PC-9 (cell line): ENCODE results near the gene BMP5. TPM values are rescaled to one million over a fixed set of nuclear protein-coding genes. Genes with fewer than 3 reads are reported as not detected.

Experiments
- BruUV-seq: library from RNA; stranded (reverse); fragments of 400-500 nt; replicated peaks from 2 replicates; lab custom pipeline; 2021; lab: Mats Ljungman, UMichigan
- CTCF ChIA-PET: fragments of 300-600 bp; sonication (Branson Sonifier 250); formaldehyde crosslinking; loops from one replicate; lab custom pipeline; 2022; ENCODE audit warnings: antibody characterized with exemption; lab: Charles Lee
- POLR2A ChIA-PET: fragments of 300-600 bp; sonication (Branson Sonifier 250); formaldehyde crosslinking; loops from one replicate; lab custom pipeline; 2022; ENCODE audit warnings: antibody characterized with exemption; ENCODE audit not compliant: unreplicated experiment; lab: Charles Lee
- DNase-seq, 2 experiments: peaks; one replicate each; pipeline versions ENCODE4 v3.0.0 to v3.0.0-alpha.2; 2015 to 2022; ENCODE audit warnings: mixed read lengths in 1 of 2
- H2AFZ ChIP-seq: fragments of 200-600 bp; sonication (generic); 2 replicates; pipeline ENCODE4 v1.8.1; 2017; ENCODE audit warnings: antibody characterized with exemption
- H3F3A ChIP-seq: fragments of 200-600 bp; sonication (generic); 2 replicates; pipeline ENCODE4 v1.8.1; 2017; ENCODE audit warnings: antibody characterized with exemption, mild to moderate bottlenecking, low read depth; ENCODE audit not compliant: insufficient read depth
- H3K27ac ChIP-seq: fragments of 200-600 bp; sonication (generic); 2 replicates; pipeline ENCODE4 v1.6.1; 2016; ENCODE audit warnings: mixed run types
- H3K27me3 ChIP-seq: fragments of 200-600 bp; sonication (generic); 2 replicates; pipeline ENCODE4 v1.6.1; 2016; ENCODE audit warnings: low read depth, mixed run types; ENCODE audit not compliant: insufficient read depth
- H3K36me3 ChIP-seq: fragments of 200-600 bp; sonication (generic); 2 replicates; pipeline ENCODE4 v1.6.1; 2016; ENCODE audit warnings: low read depth, mixed run types
- H3K4me1 ChIP-seq: fragments of 200-600 bp; sonication (generic); replicated peaks from 2 replicates; pipeline ENCODE4 v1.6.1; 2016; ENCODE audit warnings: mixed run types; ENCODE audit not compliant: insufficient read depth
- H3K4me2 ChIP-seq: fragments of 200-600 bp; sonication (generic); 2 replicates; pipeline ENCODE4 v1.6.1; 2017; ENCODE audit warnings: mixed run types
- H3K4me3 ChIP-seq: fragments of 200-600 bp; sonication (generic); 2 replicates; pipeline ENCODE4 v1.6.1; 2016; ENCODE audit warnings: mixed run types
- H3K79me2 ChIP-seq: fragments of 200-600 bp; sonication (generic); 2 replicates; pipeline ENCODE4 v1.6.1; 2017; ENCODE audit warnings: low read depth, mixed run types
- H3K9me2 ChIP-seq: fragments of 200-600 bp; sonication (generic); 2 replicates; pipeline ENCODE4 v1.8.1; 2017; ENCODE audit warnings: mild to moderate bottlenecking; ENCODE audit not compliant: insufficient read depth
- H3K9me3 ChIP-seq: fragments of 200-600 bp; sonication (generic); 2 replicates; pipeline ENCODE4 v1.8.1; 2016; ENCODE audit warnings: low read depth; ENCODE audit not compliant: insufficient read depth
- H4K20me1 ChIP-seq: fragments of 200-600 bp; sonication (generic); 2 replicates; pipeline ENCODE4 v1.8.1; 2017; ENCODE audit not compliant: insufficient read depth
- EZH2 ChIP-seq: fragments of 200-600 bp; sonication (generic); IDR thresholded peaks from 2 replicates; pipeline ENCODE4 v1.8.0; 2017; ENCODE audit warnings: antibody characterized with exemption, low read depth
- intact Hi-C: fragments of 100-400 bp; cut with micrococcal nuclease; formaldehyde crosslinking; loops from one replicate; pipeline ENCODE4 v1.10.0; 2022; ENCODE audit not compliant: unreplicated experiment
- total RNA-seq: library from RNA; stranded (reverse); gene quantifications from 2 replicates; pipeline ENCODE4 v1.2.3, GENCODE V29; 2021
- TF ChIP-seq, protein P1 (sequence below): fragments of 200-600 bp; sonication (generic); conservative IDR thresholded peaks from 2 replicates; pipeline ENCODE4 v1.6.1; 2017; ENCODE audit warnings: mixed run types, antibody characterized with exemption, mild to moderate bottlenecking, moderate library complexity

Gene BMP5
- total RNA-seq, 1 experiment from 2014 or later = 0.20 TPM

DNA sequence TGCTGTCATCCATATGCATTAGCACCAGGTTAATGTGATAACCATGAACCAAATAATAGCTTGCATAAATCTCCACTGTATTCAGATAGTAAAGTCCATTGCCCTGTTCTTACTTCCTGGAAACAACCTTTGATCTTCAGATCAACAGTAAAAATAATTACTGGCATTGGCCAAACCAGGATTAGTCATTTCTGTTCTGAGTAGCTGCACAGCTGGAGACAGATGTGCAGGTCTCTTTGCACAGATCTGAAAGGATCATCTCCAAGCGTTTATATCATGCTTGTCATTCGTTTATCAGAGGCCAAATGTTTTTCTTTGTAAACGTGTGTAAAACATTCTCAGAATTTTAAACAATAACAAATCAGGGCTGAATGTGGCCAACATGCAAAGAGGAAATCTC lies 162.0 kb downstream of the BMP5 start:
- Histone ChIP-seq H2AFZ (no peak overlapping the region), H3K9me2 (no peaks in the 10 kb centered on the region), H3K4me2 (no peak overlapping the region), H3K4me3 (no peak overlapping the region), H3K27me3 (no peaks in the 10 kb centered on the region), H3K9me3 (no peaks in the 10 kb centered on the region), H4K20me1 (no peaks in the 10 kb centered on the region), H3K4me1 (no peaks in the 10 kb centered on the region), H3K27ac (no peak overlapping the region), H3K79me2 (no peaks in the 10 kb centered on the region), H3K36me3 (no peaks in the 10 kb centered on the region), H3F3A (no peaks in the 10 kb centered on the region)
- TF ChIP-seq EZH2 = no peak
- TF ChIP-seq, protein P1, sequence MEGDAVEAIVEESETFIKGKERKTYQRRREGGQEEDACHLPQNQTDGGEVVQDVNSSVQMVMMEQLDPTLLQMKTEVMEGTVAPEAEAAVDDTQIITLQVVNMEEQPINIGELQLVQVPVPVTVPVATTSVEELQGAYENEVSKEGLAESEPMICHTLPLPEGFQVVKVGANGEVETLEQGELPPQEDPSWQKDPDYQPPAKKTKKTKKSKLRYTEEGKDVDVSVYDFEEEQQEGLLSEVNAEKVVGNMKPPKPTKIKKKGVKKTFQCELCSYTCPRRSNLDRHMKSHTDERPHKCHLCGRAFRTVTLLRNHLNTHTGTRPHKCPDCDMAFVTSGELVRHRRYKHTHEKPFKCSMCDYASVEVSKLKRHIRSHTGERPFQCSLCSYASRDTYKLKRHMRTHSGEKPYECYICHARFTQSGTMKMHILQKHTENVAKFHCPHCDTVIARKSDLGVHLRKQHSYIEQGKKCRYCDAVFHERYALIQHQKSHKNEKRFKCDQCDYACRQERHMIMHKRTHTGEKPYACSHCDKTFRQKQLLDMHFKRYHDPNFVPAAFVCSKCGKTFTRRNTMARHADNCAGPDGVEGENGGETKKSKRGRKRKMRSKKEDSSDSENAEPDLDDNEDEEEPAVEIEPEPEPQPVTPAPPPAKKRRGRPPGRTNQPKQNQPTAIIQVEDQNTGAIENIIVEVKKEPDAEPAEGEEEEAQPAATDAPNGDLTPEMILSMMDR = no peak
- POLR2A ChIA-PET = no interaction called here
- DNase-seq = no peak
- intact Hi-C loops = no loop called here
- CTCF ChIA-PET = no interaction called here
- BruUV-seq = no TSS peak

DNA sequence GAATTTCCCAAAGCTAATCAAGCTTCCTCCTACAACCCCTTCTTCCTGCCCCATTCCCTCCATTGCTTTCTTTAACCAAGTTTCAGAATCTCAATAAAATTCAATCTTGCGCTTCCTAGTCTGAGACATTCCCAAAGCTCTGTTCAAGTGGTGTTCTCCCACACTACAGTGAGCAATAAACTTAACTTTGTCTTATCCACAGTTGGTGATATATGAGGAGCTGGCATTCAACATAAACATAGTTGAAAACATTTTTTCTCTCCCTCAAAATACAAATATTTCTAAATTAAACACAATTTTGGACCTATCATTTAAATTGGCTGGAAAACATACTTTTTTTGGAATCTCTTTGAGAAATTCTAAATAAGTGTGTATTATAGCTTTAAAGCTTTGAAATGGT lies 166.7 kb downstream of the BMP5 start:
- no peak for TF ChIP-seq EZH2
- TF ChIP-seq, protein P1 = no peak
- H3K36me3 ChIP-seq = no peaks in the 10 kb centered on the region
- intact Hi-C loops = no loop called here
- H3K27me3 ChIP-seq = no peaks in the 10 kb centered on the region
- peaks cover 9% of the 10 kb centered on the region for H3K9me3 ChIP-seq
- no peak overlapping the region for H3K27ac ChIP-seq
- no peaks in the 10 kb centered on the region for H3K9me2 ChIP-seq
- no peaks in the 10 kb centered on the region for H4K20me1 ChIP-seq
- ChIA-PET CTCF (no interaction called here), POLR2A (no interaction called here)
- H3K4me2 ChIP-seq = no peak overlapping the region
- no TSS peak for BruUV-seq
- no peak overlapping the region for H2AFZ ChIP-seq
- no peaks in the 10 kb centered on the region for H3K4me1 ChIP-seq
- no peak overlapping the region for H3K4me3 ChIP-seq
- DNase-seq = no peak
- H3F3A ChIP-seq = no peaks in the 10 kb centered on the region
- no peaks in the 10 kb centered on the region for H3K79me2 ChIP-seq

DNA sequence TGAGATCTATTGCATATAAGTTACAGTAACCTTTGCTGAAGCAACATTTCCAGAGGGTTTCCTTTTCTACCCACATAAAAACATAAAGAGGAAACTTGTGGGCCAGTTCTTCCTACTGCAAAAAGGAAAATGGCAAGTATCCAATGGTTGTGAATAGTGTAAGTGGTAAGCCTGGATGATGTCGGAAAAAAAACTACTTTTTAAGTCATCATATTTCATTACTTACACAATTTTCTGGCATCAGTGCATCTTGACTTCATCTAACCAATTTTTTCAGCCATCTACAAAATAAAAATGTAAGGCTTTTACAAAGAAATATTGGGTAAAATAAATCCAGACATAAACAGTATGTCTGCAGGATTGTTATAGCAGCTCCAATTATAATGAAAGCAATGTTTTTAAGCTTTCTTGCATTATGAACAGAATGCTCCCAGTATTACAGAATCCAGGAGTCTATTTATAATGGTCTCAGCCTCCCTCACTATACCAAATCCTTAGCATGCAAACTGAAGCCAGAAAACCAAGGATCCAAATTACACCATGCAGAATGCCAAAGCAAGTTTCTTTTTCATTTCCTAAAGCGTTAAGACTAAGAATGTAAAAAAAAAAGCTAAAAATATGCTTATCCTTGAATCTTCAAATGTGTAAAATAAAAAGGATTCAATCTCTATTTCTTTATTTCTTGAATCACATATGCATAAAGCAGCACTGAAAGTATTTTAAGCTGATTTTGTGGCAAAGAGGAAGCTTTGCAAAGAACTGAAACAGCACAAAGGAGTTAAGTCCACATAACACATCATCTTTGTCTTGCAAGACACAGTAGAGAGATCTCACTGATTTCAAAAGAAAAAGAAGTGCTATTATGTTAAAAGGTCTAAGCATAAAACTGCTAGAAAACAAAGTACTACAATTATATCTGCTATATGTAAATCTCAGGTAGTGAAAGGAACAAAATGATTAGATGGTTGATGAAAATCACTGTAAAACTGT lies 169.6 kb downstream of the BMP5 start:
- ChIA-PET CTCF (no interaction called here), POLR2A (interaction anchor here (0.6 kb wide), 1 partner anchor 100 kb away, joined by 5 read pairs; no protein-coding TSS in a partner anchor)
- Histone ChIP-seq H3K9me3 (peaks cover 9% of the 10 kb centered on the region), H3K27me3 (no peaks in the 10 kb centered on the region), H4K20me1 (no peaks in the 10 kb centered on the region), H3K9me2 (no peaks in the 10 kb centered on the region), H3K4me3 (no peak overlapping the region), H3K79me2 (no peaks in the 10 kb centered on the region), H3K4me1 (no peaks in the 10 kb centered on the region), H3K4me2 (no peak overlapping the region), H3K27ac (no peak overlapping the region), H3K36me3 (no peaks in the 10 kb centered on the region; the same call in 1 of the 2 replicates), H3F3A (no peaks in the 10 kb centered on the region), H2AFZ (no peak overlapping the region)
- BruUV-seq = no TSS peak
- DNase-seq = no peak
- TF ChIP-seq, protein P1 = no peak
- TF ChIP-seq EZH2 = no peak
- intact Hi-C loops = no loop called here
